ENCODE measurements around the gene GRAP2. TPM values are rescaled to one million over a fixed set of nuclear protein-coding genes. Genes with fewer than 3 reads are reported as not detected.

Gene GRAP2
- total RNA-seq, 1 experiment from 2014 or later, result 0.42 TPM

DNA sequence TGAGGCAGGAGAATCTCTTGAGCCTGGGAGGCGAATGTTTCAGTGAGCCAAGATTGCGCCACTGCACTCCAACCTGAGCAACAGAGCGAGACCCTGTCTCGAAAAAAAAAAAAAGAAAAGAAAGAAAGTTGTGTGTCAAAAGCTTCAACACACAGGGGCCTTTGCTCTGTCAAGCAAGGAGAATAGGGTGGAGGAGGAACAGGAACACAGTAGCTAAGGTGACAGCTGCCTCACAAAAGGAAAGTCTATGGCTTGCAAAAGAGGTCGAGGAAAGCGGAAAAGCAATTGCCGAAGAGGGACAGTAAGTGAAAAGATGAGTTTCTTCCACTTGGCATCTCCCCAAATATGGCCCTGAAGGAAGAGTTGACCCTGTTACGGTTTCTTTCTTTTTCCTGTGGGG lies 32.9 kb downstream of the GRAP2 start:
- Histone ChIP-seq H3K4me3 (replicated peaks in 1 of 2; ENCODE audit: low read depth in 1 of 2, low read length in 2 of 2) (no peak overlapping the region), H3K9me3 (ENCODE audit: control insufficient read depth in 1 of 2, insufficient read depth in 1 of 2, low read depth in 1 of 2, low read length in 2 of 2) (no peaks in the 10 kb centered on the region), H2AFZ (ENCODE audit: low read depth, low read length, poor library complexity, severe bottlenecking) (no peak overlapping the region), H3K27me3 (ENCODE audit: insufficient read depth, low read length) (peaks cover 84% of the 10 kb centered on the region), H3K9me2 (ENCODE audit: insufficient read depth) (no peaks in the 10 kb centered on the region), H3K4me2 (ENCODE audit: low read length) (no peak overlapping the region), H3K27ac (ENCODE audit: low read depth, low read length) (no peak overlapping the region), H4K20me1 (ENCODE audit: insufficient read depth) (no peaks in the 10 kb centered on the region), H3K9ac (ENCODE audit: low read length) (no peak overlapping the region), H3K4me1 (ENCODE audit: control insufficient read depth in 1 of 2, insufficient read depth in 2 of 2, low read length in 2 of 2) (no peaks in the 10 kb centered on the region), H3K36me3 (ENCODE audit: control insufficient read depth in 1 of 2, insufficient read depth in 2 of 2, low read length in 2 of 2) (no peaks in the 10 kb centered on the region), H3K79me2 (ENCODE audit: insufficient read depth, low read length) (no peaks in the 10 kb centered on the region)
- CTCF ChIA-PET, result interaction anchor here (1.5 to 2.3 kb wide), 5 partner anchors 9 to 103 kb away, joined by 4 to 19 read pairs (median 9); no protein-coding TSS in a partner anchor
- intact Hi-C loops (cut with micrococcal nuclease), result loop anchor here (5.0 to 10.0 kb wide), 3 partner anchors 104 to 411 kb away; partner anchors contain the start of genes ADSL and RPS19BP1
- DNase-seq (ENCODE audit: low read depth, low spot score) (no peak), ATAC-seq (no peak)
- BruUV-seq (replicated peaks), result no TSS peak
- RAD21 ChIA-PET (ENCODE audit: low non-redundant PET in 1 of 2, low total read pairs in 2 of 2, uncharacterized antibody in 2 of 2, unreplicated experiment in 2 of 2), result interaction anchor here (0.7 kb wide), 2 partner anchors 91 kb away, joined by 3 read pairs; no protein-coding TSS in a partner anchor
- POLR2A ChIA-PET, result no interaction called here
- TF ChIP-seq ZNF274 (IDR thresholded peaks at IDR 0.05; ENCODE audit: low read depth, low read length) (no peak), EZH2phosphoT487 (IDR thresholded peaks at IDR 0.05; ENCODE audit: borderline replicate concordance) (no peak), ZFX (IDR thresholded peaks at IDR 0.05) (no peak), ZBTB33 (IDR thresholded peaks at IDR 0.05; ENCODE audit: extremely low read depth, insufficient replicate concordance, low read length) (no peak), ATF3 (IDR thresholded peaks at IDR 0.05) (no peak), EZH2 (IDR thresholded peaks at IDR 0.05) (no peak), EGR1 (IDR thresholded peaks at IDR 0.05; ENCODE audit: low read depth) (no peak), MAX (IDR thresholded peaks at IDR 0.05) (no peak), POLR2AphosphoS5 (IDR thresholded peaks at IDR 0.05; ENCODE audit: low read depth, low read length) (no peak), TCF7L2 (IDR thresholded peaks at IDR 0.05; ENCODE audit: borderline replicate concordance, extremely low read depth, insufficient read depth, insufficient read length) (no peak), POLR2A (IDR thresholded peaks at IDR 0.05; ENCODE audit: borderline replicate concordance, extremely low read depth, insufficient read depth, insufficient read length) (no peak), ELF1 (IDR thresholded peaks at IDR 0.05; ENCODE audit: borderline replicate concordance, low read depth) (no peak), CEBPB (IDR thresholded peaks at IDR 0.05; ENCODE audit: low read depth) (no peak), SP1 (IDR thresholded peaks at IDR 0.05; ENCODE audit: low read depth) (no peak), SRF (IDR thresholded peaks at IDR 0.05; ENCODE audit: low read depth) (no peak), SIN3A (IDR thresholded peaks at IDR 0.05; ENCODE audit: low read depth) (no peak), CBX3 (IDR thresholded peaks at IDR 0.05; ENCODE audit: low read depth) (no peak)
- TF ChIP-seq, protein P1, sequence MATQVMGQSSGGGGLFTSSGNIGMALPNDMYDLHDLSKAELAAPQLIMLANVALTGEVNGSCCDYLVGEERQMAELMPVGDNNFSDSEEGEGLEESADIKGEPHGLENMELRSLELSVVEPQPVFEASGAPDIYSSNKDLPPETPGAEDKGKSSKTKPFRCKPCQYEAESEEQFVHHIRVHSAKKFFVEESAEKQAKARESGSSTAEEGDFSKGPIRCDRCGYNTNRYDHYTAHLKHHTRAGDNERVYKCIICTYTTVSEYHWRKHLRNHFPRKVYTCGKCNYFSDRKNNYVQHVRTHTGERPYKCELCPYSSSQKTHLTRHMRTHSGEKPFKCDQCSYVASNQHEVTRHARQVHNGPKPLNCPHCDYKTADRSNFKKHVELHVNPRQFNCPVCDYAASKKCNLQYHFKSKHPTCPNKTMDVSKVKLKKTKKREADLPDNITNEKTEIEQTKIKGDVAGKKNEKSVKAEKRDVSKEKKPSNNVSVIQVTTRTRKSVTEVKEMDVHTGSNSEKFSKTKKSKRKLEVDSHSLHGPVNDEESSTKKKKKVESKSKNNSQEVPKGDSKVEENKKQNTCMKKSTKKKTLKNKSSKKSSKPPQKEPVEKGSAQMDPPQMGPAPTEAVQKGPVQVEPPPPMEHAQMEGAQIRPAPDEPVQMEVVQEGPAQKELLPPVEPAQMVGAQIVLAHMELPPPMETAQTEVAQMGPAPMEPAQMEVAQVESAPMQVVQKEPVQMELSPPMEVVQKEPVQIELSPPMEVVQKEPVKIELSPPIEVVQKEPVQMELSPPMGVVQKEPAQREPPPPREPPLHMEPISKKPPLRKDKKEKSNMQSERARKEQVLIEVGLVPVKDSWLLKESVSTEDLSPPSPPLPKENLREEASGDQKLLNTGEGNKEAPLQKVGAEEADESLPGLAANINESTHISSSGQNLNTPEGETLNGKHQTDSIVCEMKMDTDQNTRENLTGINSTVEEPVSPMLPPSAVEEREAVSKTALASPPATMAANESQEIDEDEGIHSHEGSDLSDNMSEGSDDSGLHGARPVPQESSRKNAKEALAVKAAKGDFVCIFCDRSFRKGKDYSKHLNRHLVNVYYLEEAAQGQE (IDR thresholded peaks at IDR 0.05; ENCODE audit: low read depth), result no peak
